NCI-H1105 treated with DMSO at 0.1 percent for 48 hours (cell line): ENCODE measurements around the gene SELL.
"Not testable (repeated sequence)": the region's sequence is repeated elsewhere in the genome, so short reads cannot be mapped to it uniquely, and the experiment has no call there.

Experiments used
- DNase-seq: peaks from one replicate; lab custom pipeline; 2025; lab: John Stamatoyannopoulos, UW

Gene SELL

DNA sequence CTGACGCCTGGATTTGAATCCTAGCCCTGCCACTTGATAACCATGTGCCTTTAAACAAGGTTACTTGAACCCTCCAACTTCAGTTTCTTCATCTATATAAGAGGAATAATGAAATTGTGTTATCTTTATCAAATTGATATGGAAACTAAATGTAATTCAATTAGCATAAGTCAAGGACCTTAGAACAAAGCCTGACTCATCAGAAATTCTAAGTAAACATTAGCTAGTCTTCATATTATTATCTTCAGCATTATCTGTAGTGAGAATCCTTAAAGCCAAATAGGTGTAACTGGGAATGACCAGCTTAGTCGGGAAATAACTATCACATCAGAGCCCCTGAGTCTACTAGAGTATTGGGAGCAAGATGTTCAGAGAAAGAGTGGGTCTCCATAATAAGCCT lies 6.6 kb downstream of the SELL start:
- no peak for DNase-seq

DNA sequence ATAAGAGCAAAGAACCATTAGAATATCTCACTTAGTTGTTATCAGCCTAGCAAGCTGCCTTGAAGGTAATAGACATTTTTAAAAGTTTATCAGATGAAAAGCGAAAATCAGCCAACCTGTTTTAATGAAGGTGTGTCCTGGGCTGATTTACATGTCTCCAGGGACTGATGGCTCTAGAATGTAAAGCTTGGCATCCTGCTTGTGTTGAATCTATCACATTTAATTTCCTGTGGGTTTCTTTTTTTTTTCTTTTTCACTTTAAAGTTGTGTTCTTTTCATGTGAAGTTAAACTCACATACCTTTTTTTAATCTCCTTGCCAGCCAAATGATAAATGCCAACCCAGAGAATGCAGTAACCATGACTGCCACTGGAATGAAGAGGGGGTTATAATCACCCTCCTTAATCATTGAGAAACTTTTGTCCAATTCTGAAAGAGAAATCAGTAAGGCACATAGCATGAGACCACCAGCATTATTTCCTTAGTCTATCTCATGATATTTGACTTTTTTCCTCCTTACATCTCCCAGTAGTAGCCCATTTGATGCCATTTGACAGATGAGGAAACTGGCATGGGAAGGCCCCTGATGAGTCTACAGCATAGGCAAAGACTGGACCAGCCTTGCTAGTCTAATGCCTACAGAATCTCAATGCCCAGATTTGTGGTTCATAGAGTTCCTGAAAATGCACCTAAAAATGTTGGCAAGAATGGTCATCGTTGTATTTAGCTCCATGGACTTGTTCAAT lies 10.0 kb downstream of the SELL start:
- no peak for DNase-seq

DNA sequence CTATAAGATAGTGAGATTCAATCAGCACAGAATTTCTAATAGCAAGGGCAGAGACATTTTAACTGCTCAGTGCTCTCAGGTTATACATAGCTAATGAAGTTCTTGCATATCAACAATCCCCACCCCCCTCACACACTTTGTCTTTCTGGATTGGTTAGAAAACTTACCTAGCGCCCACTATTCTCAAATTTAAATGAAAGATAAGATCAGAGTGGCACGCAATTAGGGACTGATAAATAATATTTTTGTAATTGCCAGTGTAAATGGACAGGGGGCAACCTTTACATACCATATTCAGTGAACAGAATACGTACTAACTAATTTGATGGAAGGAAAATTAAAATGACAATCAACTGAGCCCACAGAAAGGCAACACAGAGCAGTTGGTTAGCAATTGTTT lies 11.7 kb downstream of the SELL start:
- DNase-seq = no peak

DNA sequence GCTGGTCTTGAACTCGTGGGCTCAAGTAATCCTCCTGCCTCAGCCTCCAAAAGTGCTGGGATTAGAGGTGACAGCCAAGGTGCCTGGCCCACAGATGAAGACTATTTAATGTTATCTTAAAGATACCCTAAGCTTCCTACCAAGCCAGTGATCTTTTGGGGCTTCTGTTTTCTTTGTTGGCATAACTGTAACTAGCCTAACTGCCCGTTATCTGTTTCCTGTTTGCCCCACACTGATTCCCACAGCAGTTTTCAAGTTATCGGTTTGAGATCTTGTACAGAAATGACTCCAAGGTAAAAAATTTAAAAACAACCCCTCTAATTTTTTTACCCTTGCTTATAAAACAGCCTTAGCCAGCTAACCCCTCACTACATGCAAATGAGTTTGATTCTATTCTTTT lies 12.4 kb downstream of the SELL start:
- DNase-seq = no peak

DNA sequence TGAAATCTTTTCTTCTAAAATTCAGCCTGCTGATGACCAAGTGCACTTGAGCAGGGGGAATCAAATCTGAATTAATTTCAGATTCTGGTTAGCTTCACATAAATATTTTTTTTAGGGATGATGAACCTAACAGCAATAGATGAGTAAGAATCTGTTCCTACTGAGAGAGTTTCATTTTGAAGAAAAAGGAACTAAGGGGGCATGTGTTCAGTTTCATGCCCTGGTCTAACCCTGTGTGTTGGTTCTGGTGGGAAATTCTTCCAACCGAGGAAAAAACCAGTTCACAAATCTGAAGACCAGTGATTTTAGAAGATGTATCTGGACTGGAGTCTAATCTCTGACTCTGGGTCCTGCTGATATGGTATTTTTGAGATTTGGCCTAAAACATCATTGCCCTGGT lies 13.7 kb downstream of the SELL start:
- no peak for DNase-seq

DNA sequence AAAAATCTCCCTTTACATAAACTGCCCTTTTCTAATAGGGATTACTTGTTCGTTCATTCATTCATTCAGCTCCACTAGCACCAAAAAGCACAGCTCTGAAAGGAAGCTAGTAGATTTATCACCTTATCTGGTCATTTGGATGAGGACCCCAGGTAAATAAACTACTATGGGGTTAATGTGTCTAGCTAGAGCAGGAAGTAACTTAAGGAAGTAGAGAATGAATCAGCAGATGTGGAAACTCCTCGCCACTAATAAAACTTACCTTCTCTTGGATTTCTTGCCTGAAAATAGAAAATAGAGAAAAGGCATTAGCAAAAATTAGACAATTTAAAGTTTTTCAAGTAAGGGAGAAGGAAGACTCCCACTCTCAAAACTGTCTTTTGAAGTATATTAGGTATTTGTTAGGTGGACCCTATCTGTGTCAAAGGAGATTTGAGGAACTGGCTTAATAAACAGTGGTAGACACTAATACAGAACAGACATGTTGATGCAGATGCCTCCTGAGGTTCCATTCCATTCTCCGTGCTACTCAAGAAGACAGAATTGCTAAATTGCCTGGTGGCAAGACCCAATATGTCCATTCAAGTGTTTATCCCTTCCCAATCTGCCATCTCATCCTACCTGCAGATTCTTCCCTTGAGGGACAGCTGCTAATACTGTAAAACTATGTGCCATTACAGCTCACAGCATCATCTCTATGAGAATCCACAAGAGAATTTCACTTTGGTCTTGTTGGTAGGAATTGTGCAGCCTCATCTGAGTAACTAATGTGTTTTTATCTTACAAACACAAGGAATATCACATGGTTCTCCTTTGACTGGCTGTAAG lies 14.9 kb downstream of the SELL start:
- DNase-seq = no peak

DNA sequence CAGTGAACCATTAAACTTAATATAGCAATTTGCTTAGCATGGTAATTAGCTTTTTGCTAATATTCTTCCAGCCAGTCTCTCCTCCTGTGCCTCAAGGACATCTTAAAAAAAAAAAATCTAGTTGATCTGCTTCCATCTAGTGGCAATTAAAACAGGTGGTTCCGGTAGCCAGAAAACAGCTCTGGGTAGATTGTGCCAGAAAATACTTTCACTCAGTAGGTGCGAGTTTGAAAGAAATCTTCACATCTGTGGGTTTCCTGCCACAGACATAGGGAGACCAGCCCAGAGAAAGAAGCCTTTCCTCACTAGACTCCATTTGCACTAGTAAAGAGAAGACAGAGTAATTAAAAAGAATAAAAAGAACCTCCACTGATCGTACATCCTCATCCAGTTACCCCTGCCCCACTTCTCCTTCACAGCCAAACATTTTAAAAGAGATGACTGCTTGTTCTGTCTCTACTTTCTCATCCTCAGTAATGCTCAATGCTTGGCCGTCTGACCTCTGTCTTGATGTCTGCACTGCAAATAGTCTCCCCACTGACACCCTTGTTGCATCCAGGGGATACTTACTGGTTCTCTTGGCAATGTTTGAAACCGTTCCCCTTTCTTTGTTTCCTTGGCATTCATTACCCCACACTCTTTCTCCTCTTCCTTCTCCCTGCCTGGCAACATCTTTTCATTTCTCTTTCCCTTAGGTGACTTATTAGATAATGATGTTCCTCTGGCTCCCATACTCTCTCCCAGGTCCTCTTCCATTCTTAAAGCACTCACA lies 16.9 kb downstream of the SELL start:
- peak; percentile 20 for DNase-seq

DNA sequence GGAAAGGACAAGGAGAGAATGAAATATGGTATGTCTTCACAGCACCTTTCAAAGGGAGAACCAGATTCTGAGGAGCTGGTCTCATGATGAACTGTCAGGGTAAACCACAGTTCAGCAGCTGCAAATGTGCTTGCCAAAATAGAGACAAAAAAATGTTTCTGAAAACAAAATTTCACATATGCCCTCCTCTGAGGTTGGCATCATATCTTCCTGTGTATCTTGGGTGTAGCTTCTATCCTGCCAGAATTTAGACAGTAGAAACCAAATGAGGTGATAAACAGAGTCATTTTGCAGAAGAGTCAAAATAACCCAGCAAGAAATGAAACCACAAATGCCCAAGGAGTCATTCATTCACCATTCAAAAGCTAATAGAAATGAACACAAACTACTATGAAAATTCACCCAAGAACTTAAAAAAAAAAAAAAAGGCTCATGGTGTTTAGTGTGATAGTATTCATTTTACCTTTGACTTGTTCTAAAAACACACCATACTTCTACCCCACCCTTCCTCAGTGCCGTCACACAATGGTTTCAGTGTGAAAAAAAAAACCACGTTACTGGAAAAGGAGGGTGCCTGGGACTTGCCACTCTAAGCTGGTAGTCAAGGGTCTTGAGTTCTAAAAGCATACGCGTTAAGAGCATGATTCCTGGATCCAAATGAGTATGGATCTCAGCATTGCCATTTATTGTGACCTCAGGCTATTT lies 18.5 kb downstream of the SELL start:
- DNase-seq = no peak

DNA sequence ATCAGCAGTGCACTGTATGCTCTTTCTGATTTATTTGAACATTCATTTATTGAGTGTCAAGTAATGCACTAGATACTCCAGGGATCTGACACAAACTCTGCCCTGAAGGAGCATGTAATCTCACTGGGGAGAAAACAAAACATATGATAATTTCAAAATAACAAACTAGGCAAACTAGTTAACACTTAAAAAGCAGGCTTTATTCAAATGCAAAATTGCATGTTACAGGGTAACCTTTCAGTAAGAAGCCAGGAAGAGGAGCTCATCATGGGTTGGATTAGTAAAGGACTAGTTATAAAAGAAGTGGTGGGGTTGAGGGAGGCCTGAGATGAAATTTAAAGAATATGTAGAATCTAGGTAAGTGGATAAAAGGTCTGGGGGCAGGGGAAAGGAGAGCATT lies 20.9 kb downstream of the SELL start:
- no peak for DNase-seq

DNA sequence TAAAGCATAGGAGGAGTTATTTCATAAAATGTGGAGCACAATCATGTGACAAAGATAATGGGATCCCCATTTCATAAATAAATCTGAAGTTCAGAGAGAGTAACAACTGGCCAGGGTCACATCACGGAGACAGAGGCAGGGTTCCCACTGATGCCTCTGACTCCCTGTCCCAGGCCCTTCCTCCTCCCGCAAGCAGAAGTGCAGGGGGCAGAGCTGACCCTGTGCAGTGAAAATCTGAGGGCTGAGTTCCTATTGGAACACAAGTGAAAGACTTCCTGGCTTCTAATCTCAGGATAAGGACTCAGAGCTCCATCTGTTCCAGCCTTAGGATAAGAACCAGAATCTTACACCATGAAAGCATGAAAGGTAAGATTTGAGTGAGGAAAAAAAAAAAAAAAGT lies 22.0 kb downstream of the SELL start:
- DNase-seq = no peak

DNA sequence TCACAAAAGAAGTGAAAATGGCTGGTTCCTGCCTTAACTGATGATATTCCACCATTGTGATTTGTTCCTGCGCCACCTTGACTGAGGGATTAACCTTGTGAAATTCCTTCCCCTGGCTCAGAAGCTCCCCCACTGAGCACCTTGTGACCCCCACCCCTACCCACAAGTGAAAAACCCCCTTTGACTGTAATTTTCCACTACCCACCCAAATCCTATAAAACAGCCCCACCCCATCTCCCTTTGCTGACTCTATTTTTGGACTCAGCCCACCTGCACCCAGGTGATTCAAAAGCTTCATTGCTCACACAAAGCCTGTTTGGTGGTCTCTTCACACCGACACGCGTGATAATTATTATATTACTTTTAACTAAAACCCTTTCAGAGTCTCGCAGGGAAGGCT lies 23.0 kb downstream of the SELL start:
- DNase-seq = not testable (repeated sequence)

DNA sequence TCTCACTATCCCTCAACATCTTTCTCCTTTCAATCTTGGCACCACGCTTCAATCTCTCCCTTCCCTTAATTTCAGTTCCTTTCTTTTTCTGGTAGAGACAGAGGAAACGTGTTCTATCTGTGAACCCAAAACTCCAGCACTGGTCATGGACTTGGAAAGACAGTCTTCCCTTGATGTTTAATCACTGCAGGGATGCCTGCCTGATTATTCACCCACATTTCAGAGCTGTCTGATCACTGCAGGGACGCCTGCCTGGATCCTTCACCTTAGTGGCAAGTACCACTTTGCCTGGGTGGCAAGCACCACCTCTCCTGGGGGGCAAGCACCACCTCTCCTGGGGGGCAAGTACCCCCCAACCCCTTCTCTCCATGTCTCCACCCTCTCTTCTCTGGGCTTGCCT lies 27.8 kb downstream of the SELL start:
- no peak for DNase-seq

DNA sequence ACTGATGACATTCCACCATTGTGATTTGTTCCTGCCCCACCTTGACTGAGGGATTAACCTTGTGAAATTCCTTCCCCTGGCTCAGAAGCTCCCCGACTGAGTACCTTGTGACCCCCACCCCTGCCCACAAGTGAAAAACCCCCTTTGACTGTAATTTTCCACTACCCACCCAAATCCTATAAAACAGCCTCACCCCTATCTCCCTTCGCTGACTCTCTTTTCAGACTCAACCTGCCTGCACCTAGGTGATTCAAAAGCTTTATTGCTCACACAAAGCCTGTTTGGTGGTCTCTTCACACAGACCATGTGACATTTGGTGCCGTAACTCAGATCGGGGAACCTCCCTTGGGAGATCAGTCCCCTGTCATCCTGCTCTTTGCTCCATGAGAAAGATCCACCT lies 28.3 kb downstream of the SELL start:
- DNase-seq = not testable (repeated sequence)

DNA sequence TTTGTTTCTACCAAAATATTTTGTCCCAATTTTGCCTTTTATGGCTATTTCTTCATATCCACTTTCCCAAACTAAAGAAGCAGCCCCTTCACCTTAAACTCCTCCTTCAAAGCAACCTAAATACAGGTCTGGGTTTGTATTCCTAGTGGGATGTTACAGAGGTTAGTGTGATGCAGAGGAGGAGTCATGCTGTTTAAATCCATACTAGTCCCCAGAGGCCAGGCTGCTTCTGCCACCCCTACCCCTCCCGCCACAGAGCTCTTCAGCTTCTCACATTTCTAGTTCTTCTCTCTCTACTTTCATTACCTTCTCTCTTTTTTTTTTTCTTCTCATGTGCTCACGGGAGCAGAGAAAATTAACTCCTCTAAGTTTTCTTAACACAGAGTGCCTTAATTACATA lies 29.3 kb downstream of the SELL start:
- peak; percentile 53 for DNase-seq

DNA sequence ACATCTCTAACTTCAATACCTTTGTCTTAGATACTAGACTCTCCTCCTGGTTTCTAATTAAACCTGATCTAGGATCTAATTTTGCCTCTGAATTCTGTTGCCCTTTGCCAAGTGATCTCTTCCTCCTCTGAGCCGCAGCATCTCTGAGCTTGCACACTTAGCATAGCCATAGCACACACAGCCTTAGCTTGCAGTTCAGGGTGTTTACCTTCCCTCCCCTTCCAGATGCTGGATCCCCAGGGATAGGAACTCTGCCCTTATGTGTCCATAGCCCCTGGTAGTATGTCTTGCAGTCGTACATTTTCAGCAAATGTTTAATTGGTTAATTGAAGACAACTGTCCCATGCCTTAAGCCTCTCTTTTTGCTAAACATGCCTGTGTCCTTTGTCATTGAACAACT lies 30.3 kb downstream of the SELL start:
- DNase-seq = no peak

DNA sequence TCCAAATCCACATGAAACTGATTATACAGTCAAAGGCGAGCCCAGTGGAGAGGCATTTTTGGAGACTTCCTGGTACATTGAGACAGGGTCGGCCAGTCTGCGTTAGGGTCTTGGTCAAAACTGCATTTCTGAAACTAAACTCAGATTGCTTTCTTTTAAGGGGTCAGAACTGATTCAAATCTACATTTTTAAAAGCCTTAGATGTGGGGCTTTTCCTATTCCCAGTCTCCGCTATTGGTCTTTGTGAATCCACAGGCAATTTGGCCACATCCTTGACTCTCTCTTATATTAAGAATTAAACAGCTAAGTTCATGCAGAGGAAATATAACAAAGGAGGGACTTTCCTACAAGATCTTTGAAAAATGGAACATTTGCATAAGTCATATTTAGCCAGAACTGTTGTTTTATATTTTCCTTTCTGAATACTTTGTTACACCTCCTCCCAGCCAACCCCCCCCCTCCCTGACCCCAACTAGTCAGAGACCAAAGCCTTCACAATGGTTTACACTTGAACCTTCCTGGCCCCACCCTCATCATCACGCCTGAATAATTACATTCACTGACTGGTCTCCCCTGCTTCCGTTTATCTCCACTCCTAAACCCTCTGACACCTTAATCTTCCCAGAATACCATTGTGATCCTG lies 30.9 kb downstream of the SELL start:
- no peak for DNase-seq

DNA sequence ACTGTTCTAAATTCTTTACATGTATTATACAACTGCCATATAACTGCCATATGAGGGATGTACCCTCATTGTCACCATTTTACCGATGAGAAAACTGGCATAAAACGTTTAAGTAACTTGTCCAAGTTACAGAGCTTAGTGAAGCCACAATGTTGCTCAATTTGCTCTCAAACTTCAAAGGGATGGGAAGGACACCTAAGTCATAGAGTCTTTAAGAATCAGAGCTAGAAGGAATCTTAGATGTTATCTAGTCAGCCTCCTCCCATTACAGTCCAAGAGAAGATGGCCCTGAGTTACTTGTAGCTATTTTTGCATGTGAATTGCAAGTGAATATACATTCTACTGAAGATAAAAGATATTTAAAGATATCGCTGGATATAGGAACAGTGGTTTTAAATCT lies 31.7 kb downstream of the SELL start:
- no peak for DNase-seq

DNA sequence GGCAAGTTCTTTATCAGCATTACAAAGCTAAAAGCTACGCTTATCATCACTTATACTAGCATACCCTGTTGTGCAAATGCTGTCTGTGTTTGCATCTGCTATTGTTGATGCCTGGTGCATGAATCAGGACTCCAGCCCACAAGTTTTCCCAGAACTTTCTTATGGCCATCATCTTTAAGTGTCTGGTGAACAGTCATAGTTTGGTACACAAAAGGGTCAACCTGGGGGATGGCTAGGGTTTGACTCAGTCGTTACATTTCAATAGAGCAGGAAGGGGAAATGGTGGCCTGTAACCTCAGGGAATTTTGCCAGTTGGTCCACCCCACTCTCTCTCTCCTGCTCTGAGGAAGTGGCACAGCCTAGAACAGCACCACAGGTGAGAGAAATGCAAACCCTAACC lies 35.4 kb downstream of the SELL start:
- no peak for DNase-seq

DNA sequence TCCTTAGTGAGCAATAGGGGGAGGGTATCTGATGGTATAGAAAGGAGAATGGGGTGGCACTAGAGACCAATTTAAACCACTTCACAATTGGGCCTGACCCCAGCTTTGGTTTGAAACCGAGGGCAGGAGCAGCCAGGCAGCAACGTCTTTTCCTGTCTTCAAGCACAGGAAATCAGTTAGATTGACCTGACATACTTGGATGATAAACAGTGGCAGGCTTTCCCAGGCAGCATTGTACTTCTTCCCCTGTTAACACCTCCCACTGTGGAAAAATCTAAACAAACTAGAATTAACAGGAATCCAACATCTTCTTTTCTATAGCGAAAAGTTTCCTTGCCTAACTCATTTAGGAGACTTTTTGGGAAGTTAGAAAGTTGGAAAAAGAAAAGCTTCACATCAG lies 40.6 kb downstream of the SELL start:
- DNase-seq = no peak

DNA sequence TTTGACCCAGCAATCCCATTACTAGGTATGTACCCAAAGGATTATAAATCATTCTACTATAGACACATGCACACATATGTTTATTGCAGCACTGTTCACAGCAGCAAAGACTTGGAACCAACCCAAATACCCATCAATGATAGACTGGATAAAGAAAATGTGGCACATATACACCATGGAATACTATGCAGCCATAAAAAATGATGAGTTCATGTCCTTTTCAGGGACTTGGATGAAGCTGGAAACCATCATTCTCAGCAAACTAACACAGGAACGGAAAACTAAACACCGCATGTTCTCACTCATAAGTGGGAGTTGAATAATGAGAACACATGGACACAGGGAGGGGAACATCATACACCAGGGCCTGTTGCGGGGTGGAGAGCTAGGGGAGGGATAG lies 41.2 kb downstream of the SELL start:
- not testable (repeated sequence) for DNase-seq

DNA sequence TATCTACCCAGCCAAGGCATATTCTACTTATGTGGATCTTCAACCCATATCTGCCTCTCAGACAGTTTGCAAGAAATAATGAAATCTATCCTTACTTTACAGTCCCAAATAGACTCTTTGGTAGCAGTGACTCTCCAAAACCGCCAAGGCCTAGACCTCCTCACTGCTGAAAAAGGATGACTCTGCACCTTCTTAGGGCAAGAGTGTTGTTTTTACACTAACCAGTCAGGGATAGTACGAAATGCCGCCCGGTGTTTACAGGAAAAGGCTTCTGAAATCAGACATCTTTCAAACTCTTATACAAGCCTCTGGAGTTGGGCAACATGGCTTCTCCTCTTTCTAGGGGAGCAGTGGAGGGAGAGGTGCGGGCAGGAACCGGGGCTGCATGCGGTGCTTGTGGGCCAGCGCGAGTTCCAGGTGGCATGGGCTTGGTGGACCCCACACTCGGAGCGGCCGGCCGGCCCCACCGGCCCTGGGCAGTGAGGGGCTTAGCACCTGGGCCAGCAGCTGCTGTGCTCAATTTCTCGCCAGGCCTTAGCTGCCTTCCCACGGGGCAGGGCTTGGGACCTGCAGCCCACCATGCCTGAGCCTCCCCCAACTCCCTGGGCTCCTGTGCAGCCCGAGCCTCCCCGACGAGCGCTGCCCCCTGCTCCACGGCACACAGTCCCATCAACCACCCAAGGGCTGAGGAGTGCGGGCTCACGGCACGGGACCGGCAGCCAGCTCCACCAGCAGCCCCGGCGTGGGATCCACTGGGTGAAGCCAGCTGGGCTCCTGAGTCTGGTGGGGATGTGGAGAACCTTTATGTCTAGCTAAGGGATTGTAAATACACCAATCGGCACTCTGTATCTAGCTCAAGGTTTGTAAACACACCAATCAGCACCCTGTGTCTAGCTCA lies 43.5 kb downstream of the SELL start:
- not testable (repeated sequence) for DNase-seq
